Measurements from ENCODE around the gene ING2. TPM values are rescaled to one million over a fixed set of nuclear protein-coding genes. Genes with fewer than 3 reads are reported as not detected.
"Not testable (repeated sequence)": the region's sequence is repeated elsewhere in the genome, so short reads cannot be mapped to it uniquely, and the experiment has no call there.

ING2 gene
- polyA plus RNA-seq, 1 donor from 2014 or later: 17.2 TPM

GRCh38 chr4:183482515-183483095 is 22.3 kb upstream of the ING2 start:
- not testable (repeated sequence) for H3K4me1 Mint-ChIP-seq, H3K9me3 Mint-ChIP-seq, H3K27ac Mint-ChIP-seq, H3K36me3 Mint-ChIP-seq, H3K27me3 Mint-ChIP-seq, H3K4me3 Mint-ChIP-seq

- no peak overlapping the region for H3K4me3 Mint-ChIP-seq
- no peak overlapping the region for H3K27ac Mint-ChIP-seq
- H3K9me3 Mint-ChIP-seq: no peaks in the 10 kb centered on the region
- peaks cover 3% of the 10 kb centered on the region for H3K36me3 Mint-ChIP-seq
- H3K27me3 Mint-ChIP-seq: no peaks in the 10 kb centered on the region
- no peaks in the 10 kb centered on the region for H3K4me1 Mint-ChIP-seq
These were observed 20.9 kb upstream of the ING2 start for GRCh38 chr4:183483997-183484396.

GRCh38 chr4:183485411-183486160 is 19.3 kb upstream of the ING2 start:
- no peaks in the 10 kb centered on the region for H3K9me3 Mint-ChIP-seq

GRCh38 chr4:183492791-183493222 is 12.1 kb upstream of the ING2 start:
- H3K36me3 Mint-ChIP-seq: peaks cover 6% of the 10 kb centered on the region
- H3K27me3 Mint-ChIP-seq: no peaks in the 10 kb centered on the region
- H3K4me1 Mint-ChIP-seq: no peaks in the 10 kb centered on the region
- H3K4me3 Mint-ChIP-seq: no peak overlapping the region
- peaks cover 0 to 5% (median 3%) of the 10 kb centered on the region in 3 donors for H3K9me3 Mint-ChIP-seq
- no peak overlapping the region for H3K27ac Mint-ChIP-seq

More at GRCh38 chr4:183485411-183486160, 19.3 kb upstream of the ING2 start:
- Mint-ChIP-seq H3K36me3 (peaks cover 3% of the 10 kb centered on the region), H3K4me3 (no peak overlapping the region), H3K27me3 (no peaks in the 10 kb centered on the region), H3K4me1 (no peaks in the 10 kb centered on the region), H3K27ac (no peak overlapping the region)

GRCh38 chr4:183493246-183493645 is 11.6 kb upstream of the ING2 start:
- no peak overlapping the region for H3K27ac Mint-ChIP-seq

GRCh38 chr4:183495184-183495583 is 9.7 kb upstream of the ING2 start:
- Mint-ChIP-seq H3K4me3 (no peak overlapping the region), H3K27me3 (no peaks in the 10 kb centered on the region), H3K27ac (no peak overlapping the region), H3K9me3 (peaks cover 0 to 5% (median 3%) of the 10 kb centered on the region in 3 donors), H3K36me3 (peaks cover 6% of the 10 kb centered on the region), H3K4me1 (peaks cover 0 to 7% (median 3%) of the 10 kb centered on the region in 3 donors)

More at GRCh38 chr4:183493246-183493645, 11.6 kb upstream of the ING2 start:
- H3K4me3 Mint-ChIP-seq: no peak overlapping the region
- peaks cover 6% of the 10 kb centered on the region for H3K36me3 Mint-ChIP-seq
- no peaks in the 10 kb centered on the region for H3K4me1 Mint-ChIP-seq
- H3K27me3 Mint-ChIP-seq: no peaks in the 10 kb centered on the region
- H3K9me3 Mint-ChIP-seq: peaks cover 0 to 5% (median 3%) of the 10 kb centered on the region in 3 donors

GRCh38 chr4:183499389-183499788 is 5.5 kb upstream of the ING2 start:
- no peaks in the 10 kb centered on the region for H3K36me3 Mint-ChIP-seq
- H3K9me3 Mint-ChIP-seq: no peaks in the 10 kb centered on the region
- no peak overlapping the region for H3K4me3 Mint-ChIP-seq
- H3K27me3 Mint-ChIP-seq: no peaks in the 10 kb centered on the region
- H3K27ac Mint-ChIP-seq: peak overlapping the region in 1 of 3 donors; percentile 48
- H3K4me1 Mint-ChIP-seq: peaks cover 4 to 13% (median 12%) of the 10 kb centered on the region in 3 donors

- Mint-ChIP-seq H3K9me3 (no peaks in the 10 kb centered on the region), H3K27me3 (no peaks in the 10 kb centered on the region), H3K4me3 (peak overlapping the region in 1 of 4 donors; percentile 10), H3K27ac (no peak overlapping the region), H3K4me1 (peaks cover 4 to 13% (median 12%) of the 10 kb centered on the region in 3 donors), H3K36me3 (no peaks in the 10 kb centered on the region)
These were observed 5.1 kb upstream of the ING2 start for GRCh38 chr4:183499801-183500200.

GRCh38 chr4:183503497-183504063 is 1.3 kb upstream of the ING2 start:
- peak overlapping the region; percentile 89 to 97 (median 96) for H3K4me3 Mint-ChIP-seq
- no peaks in the 10 kb centered on the region for H3K36me3 Mint-ChIP-seq
- H3K27ac Mint-ChIP-seq: peak overlapping the region; percentile 95 to 99 (median 95)
- H3K4me1 Mint-ChIP-seq: peaks cover 11 to 17% (median 13%) of the 10 kb centered on the region in 3 donors
- no peaks in the 10 kb centered on the region for H3K9me3 Mint-ChIP-seq
- no peaks in the 10 kb centered on the region for H3K27me3 Mint-ChIP-seq

- H3K9me3 Mint-ChIP-seq: no peaks in the 10 kb centered on the region
- H3K27ac Mint-ChIP-seq: peak overlapping the region; percentile 95 to 99 (median 95)
- H3K27me3 Mint-ChIP-seq: no peaks in the 10 kb centered on the region
- H3K36me3 Mint-ChIP-seq: no peaks in the 10 kb centered on the region
- peaks cover 11 to 17% (median 13%) of the 10 kb centered on the region in 3 donors for H3K4me1 Mint-ChIP-seq
- H3K4me3 Mint-ChIP-seq: peak overlapping the region; percentile 97 to 99 (median 98)
These were observed 561 bp upstream of the ING2 start for GRCh38 chr4:183504064-183504929.

- Mint-ChIP-seq H3K27me3 (no peaks in the 10 kb centered on the region), H3K4me1 (peaks cover 9 to 13% (median 10%) of the 10 kb centered on the region in 3 donors), H3K36me3 (peaks cover 5% of the 10 kb centered on the region), H3K4me3 (peak overlapping the region; percentile 97 to 99 (median 98)), H3K27ac (peak overlapping the region; percentile 86 to 99 (median 99)), H3K9me3 (no peaks in the 10 kb centered on the region)
These were observed 942 bp downstream of the ING2 start for GRCh38 chr4:183505611-183506388.

GRCh38 chr4:183506389-183506735 is 1.5 kb downstream of the ING2 start:
- peaks cover 6% of the 10 kb centered on the region for H3K36me3 Mint-ChIP-seq
- peak overlapping the region; percentile 86 to 99 (median 99) for H3K27ac Mint-ChIP-seq
- H3K4me3 Mint-ChIP-seq: peak overlapping the region; percentile 97 to 99 (median 98)
- H3K4me1 Mint-ChIP-seq: peaks cover 10 to 13% (median 11%) of the 10 kb centered on the region in 3 donors
- H3K9me3 Mint-ChIP-seq: no peaks in the 10 kb centered on the region
- H3K27me3 Mint-ChIP-seq: no peaks in the 10 kb centered on the region

- Mint-ChIP-seq H3K27ac (no peak overlapping the region), H3K4me1 (peaks cover 7 to 13% (median 10%) of the 10 kb centered on the region in 3 donors), H3K4me3 (peak overlapping the region in 2 of 4 donors; percentile 77 to 97)
These were observed 3.3 kb downstream of the ING2 start for GRCh38 chr4:183507925-183508696.

More at GRCh38 chr4:183507925-183508696, 3.3 kb downstream of the ING2 start:
- Mint-ChIP-seq H3K9me3 (no peaks in the 10 kb centered on the region), H3K27me3 (no peaks in the 10 kb centered on the region), H3K36me3 (peaks cover 10% of the 10 kb centered on the region)

Data from IgD-negative memory B cell (primary cell).